ENCODE measurements around the gene SLC66A2.

The SLC66A2 gene

DNA sequence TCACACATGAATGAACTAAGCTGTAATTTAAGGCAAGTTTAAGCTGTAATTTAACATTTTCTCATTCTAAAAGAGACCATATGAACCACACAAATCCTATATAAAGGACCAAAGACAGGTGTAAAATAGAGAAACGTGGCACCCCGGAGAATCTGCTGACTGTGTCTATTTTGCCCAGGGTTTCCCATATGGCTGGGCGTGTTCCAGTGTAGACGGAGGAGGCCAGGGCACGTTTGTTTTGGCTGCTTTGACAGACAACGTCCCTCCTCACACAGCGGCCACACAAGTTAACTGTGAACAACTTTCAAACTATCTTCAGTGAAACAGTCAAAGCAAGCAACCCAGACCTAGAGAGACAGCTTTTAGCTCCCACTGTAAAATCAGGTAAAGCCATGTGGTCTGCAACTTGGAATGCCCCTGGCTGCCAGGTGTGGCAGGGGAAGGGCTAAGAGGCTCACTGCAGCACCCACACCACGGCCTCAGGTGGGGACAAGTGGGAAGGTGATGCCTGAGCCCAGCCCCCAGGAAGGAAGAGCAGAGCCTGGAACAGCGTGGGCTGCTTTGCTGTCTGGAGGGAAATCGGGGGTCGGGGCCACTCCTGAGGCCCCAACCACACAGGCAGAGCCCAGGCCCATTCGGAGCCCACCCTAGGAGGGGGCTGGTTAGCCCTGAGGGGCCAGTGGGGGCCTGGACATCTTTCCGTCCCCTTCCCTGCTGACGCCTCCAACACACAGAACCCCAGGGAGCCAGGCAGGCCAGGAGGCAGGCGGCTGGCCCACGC is 40.7 kb downstream of the SLC66A2 start:
- TF ChIP-seq, protein P1, sequence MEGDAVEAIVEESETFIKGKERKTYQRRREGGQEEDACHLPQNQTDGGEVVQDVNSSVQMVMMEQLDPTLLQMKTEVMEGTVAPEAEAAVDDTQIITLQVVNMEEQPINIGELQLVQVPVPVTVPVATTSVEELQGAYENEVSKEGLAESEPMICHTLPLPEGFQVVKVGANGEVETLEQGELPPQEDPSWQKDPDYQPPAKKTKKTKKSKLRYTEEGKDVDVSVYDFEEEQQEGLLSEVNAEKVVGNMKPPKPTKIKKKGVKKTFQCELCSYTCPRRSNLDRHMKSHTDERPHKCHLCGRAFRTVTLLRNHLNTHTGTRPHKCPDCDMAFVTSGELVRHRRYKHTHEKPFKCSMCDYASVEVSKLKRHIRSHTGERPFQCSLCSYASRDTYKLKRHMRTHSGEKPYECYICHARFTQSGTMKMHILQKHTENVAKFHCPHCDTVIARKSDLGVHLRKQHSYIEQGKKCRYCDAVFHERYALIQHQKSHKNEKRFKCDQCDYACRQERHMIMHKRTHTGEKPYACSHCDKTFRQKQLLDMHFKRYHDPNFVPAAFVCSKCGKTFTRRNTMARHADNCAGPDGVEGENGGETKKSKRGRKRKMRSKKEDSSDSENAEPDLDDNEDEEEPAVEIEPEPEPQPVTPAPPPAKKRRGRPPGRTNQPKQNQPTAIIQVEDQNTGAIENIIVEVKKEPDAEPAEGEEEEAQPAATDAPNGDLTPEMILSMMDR (conservative IDR thresholded peaks at IDR 0.05), result no peak
- no peak for TF ChIP-seq ZFX (IDR thresholded peaks at IDR 0.05)
- H3K27ac ChIP-seq, result no peak overlapping the region

GRCh38 chr18:79906706-79907105 is 44.7 kb downstream of the SLC66A2 start:
- TF ChIP-seq, protein P1 (conservative IDR thresholded peaks at IDR 0.05), result no peak
- no peak for TF ChIP-seq ZFX (IDR thresholded peaks at IDR 0.05)
- no peak overlapping the region for H3K27ac ChIP-seq

GRCh38 chr18:79905993-79906392 is 45.5 kb downstream of the SLC66A2 start:
- H3K27ac ChIP-seq, result no peak overlapping the region
- TF ChIP-seq, protein P1 (conservative IDR thresholded peaks at IDR 0.05), result no peak
- no peak for TF ChIP-seq ZFX (IDR thresholded peaks at IDR 0.05)

DNA sequence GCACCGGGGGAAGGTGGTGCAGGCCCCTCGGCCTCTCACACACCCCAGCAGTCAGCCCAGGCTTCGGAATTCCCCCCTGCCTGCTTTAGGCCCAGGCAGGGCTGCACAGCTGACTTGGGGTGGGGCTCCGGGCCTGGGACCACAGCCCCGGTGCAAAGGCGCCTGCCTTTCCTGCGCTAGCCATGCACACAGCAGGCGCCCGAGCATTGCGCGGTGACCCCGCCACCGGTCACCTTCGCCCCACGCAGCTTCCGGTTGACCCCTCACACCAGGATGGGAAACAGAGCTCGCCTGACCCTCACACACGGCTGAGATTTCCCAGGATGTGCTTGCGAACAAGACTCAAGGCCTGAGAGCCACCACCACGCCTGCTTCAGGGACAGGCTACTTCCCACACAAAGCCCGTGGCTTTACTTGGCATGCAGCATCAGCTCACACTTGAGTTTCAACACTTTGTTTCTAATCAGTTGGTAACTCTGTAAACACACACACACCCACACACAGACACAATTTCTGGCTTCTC is 46.0 kb downstream of the SLC66A2 start:
- H3K27ac ChIP-seq, result no peak overlapping the region
- TF ChIP-seq, protein P1 (conservative IDR thresholded peaks at IDR 0.05), result no peak
- no peak for TF ChIP-seq ZFX (IDR thresholded peaks at IDR 0.05)

GRCh38 chr18:79904357-79905147 is 46.9 kb downstream of the SLC66A2 start:
- TF ChIP-seq, protein P1 (conservative IDR thresholded peaks at IDR 0.05), result no peak
- TF ChIP-seq ZFX (IDR thresholded peaks at IDR 0.05), result no peak
- no peak overlapping the region for H3K27ac ChIP-seq

- no peak for TF ChIP-seq ZFX (IDR thresholded peaks at IDR 0.05)
- TF ChIP-seq, protein P1 (conservative IDR thresholded peaks at IDR 0.05), result no peak
- no peak overlapping the region for H3K27ac ChIP-seq
Measured at GRCh38 chr18:79903787-79904356, 47.6 kb downstream of the SLC66A2 start.

Data from C4-2B (cell line).